Endodermal cell (in vitro differentiated cells): ENCODE data around the gene MMP3. TPM values are rescaled to one million over a fixed set of nuclear protein-coding genes. Genes with fewer than 3 reads are reported as not detected.

Source experiments
- DNase-seq: peaks from one replicate; pipeline ENCODE4 v3.0.0-alpha.2; 2017
- H3K27ac ChIP-seq: 2 replicates; pipeline ENCODE4 v1.5.1; 2013; ENCODE audit warnings: mild to moderate bottlenecking, low read depth, low read length, moderate library complexity
- H3K27me3 ChIP-seq: 2 replicates; pipeline ENCODE4 v1.6.1; 2013; ENCODE audit warnings: mild to moderate bottlenecking, low read length, moderate library complexity; ENCODE audit not compliant: insufficient read depth, control insufficient read depth, poor library complexity, severe bottlenecking
- H3K36me3 ChIP-seq: 2 replicates; pipeline ENCODE4 v1.7.0; 2013; ENCODE audit warnings: mild to moderate bottlenecking, low read length, moderate library complexity; ENCODE audit not compliant: control insufficient read depth, insufficient read depth
- H3K4me1 ChIP-seq: one replicate; pipeline ENCODE4 v1.7.0; 2013; ENCODE audit warnings: low read length; ENCODE audit not compliant: control insufficient read depth, insufficient read depth
- H3K4me3 ChIP-seq: 2 replicates; pipeline ENCODE4 v1.5.1; 2013; ENCODE audit warnings: mild to moderate bottlenecking, low read length, moderate library complexity
- H3K9ac ChIP-seq: 2 replicates; pipeline ENCODE4 v1.6.1; 2013; ENCODE audit warnings: mild to moderate bottlenecking, low read length, moderate library complexity; ENCODE audit not compliant: poor library complexity, severe bottlenecking; ENCODE audit errors: extremely low read depth
- H3K9me3 ChIP-seq: 2 replicates; pipeline ENCODE4 v1.6.1; 2013; ENCODE audit warnings: mild to moderate bottlenecking, low read length, moderate library complexity; ENCODE audit not compliant: control insufficient read depth
- H3K27ac Mint-ChIP-seq: 2 replicates; pipeline ENCODE4 v1.8.0; 2020; ENCODE audit warnings: mixed read lengths
- H3K27me3 Mint-ChIP-seq: 2 replicates; pipeline ENCODE4 v1.8.0; 2021; ENCODE audit warnings: mild to moderate bottlenecking, mixed read lengths; ENCODE audit not compliant: insufficient read depth
- H3K36me3 Mint-ChIP-seq: 2 replicates; pipeline ENCODE4 v1.8.0; 2020; ENCODE audit warnings: low read depth, mixed read lengths
- H3K4me1 Mint-ChIP-seq: 2 replicates; pipeline ENCODE4 v1.8.0; 2020; ENCODE audit warnings: mixed read lengths
- H3K4me3 Mint-ChIP-seq: 2 replicates; pipeline ENCODE4 v1.8.0; 2020; ENCODE audit warnings: mild to moderate bottlenecking, moderate library complexity, mixed read lengths
- H3K9me3 Mint-ChIP-seq: 2 replicates; pipeline ENCODE4 v1.8.0; 2020; ENCODE audit warnings: mild to moderate bottlenecking, mixed read lengths
- WGBS, 2 experiments: methylation state at CpG; one replicate each; pipeline versions ENCODE4 v1.1.5 to v1.1.7; 2013; ENCODE audit warnings: missing lambda C conversion rate in 2 of 2, mixed read lengths in 1 of 2; ENCODE audit not compliant: insufficient coverage in 1 of 2, insufficient read length in 1 of 2; 5-methylcytosine and 5-hydroxymethylcytosine counted together
- total RNA-seq, 2 donors: library from RNA; stranded (reverse); fragmentation: NEBNext Ultra II Directional in 1 of 2; extraction: Animal tissue kit (Norgen Biotek cat#: 25700) in 1 of 2; gene quantifications; 2 replicates in 1 of 2; 3 replicates in 1 of 2; pipeline ENCODE4 v1.2.1, GENCODE V29; 2021
- TF ChIP-seq, protein P1 (sequence below): fragments of 200-600 bp; sonication (generic); conservative IDR thresholded peaks from 2 replicates; pipeline ENCODE4 v1.5.0; 2021; ENCODE audit warnings: antibody characterized with exemption, mild to moderate bottlenecking

Gene MMP3
- total RNA-seq, 2 donors from 2014 or later: not detected

- no peaks in the 10 kb centered on the region for H3K4me1 Mint-ChIP-seq
- Histone ChIP-seq H3K9me3 (no peaks in the 10 kb centered on the region), H3K27me3 (no peaks in the 10 kb centered on the region), H3K4me3 (no peak overlapping the region), H3K27ac (no peak overlapping the region), H3K9ac (no peak overlapping the region), H3K4me1 (no peaks in the 10 kb centered on the region), H3K36me3 (no peaks in the 10 kb centered on the region)
- TF ChIP-seq, protein P1, sequence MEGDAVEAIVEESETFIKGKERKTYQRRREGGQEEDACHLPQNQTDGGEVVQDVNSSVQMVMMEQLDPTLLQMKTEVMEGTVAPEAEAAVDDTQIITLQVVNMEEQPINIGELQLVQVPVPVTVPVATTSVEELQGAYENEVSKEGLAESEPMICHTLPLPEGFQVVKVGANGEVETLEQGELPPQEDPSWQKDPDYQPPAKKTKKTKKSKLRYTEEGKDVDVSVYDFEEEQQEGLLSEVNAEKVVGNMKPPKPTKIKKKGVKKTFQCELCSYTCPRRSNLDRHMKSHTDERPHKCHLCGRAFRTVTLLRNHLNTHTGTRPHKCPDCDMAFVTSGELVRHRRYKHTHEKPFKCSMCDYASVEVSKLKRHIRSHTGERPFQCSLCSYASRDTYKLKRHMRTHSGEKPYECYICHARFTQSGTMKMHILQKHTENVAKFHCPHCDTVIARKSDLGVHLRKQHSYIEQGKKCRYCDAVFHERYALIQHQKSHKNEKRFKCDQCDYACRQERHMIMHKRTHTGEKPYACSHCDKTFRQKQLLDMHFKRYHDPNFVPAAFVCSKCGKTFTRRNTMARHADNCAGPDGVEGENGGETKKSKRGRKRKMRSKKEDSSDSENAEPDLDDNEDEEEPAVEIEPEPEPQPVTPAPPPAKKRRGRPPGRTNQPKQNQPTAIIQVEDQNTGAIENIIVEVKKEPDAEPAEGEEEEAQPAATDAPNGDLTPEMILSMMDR: no peak
- H3K27me3 Mint-ChIP-seq: no peaks in the 10 kb centered on the region
- no peak overlapping the region for H3K4me3 Mint-ChIP-seq
- WGBS, 2 experiments: 86% methylated on average over 1 of the region's 1 CpG; no CpG with 5 or more reads in 1 of the 2 experiments
- DNase-seq: no peak
- no peaks in the 10 kb centered on the region for H3K36me3 Mint-ChIP-seq
- H3K9me3 Mint-ChIP-seq: no peaks in the 10 kb centered on the region
- H3K27ac Mint-ChIP-seq: no peak overlapping the region
Measured at GRCh38 chr11:102864724-102865123, 21.3 kb upstream of the MMP3 start.

DNA sequence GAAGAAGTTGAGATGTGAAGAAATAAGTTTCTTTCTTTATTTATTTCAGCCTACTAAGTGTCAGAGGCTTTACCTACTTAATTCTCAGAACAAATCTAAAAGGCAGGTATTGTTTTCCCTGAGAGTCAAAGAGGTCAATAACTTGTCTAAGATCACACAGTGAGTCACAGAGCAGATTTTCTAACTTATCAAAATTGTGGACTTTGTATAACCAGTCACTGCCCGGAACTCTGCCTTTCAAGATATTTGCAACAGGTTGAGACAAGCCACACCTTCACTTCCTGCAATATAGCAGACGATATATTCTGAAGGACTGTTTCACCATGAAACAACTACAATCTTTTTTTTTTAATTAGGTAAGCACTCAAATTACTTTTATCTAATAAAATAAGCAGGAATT is 10.5 kb upstream of the MMP3 start:
- no peaks in the 10 kb centered on the region for H3K4me1 ChIP-seq
- H3K4me3 ChIP-seq: no peak overlapping the region
- Mint-ChIP-seq H3K36me3 (no peaks in the 10 kb centered on the region), H3K27me3 (no peaks in the 10 kb centered on the region), H3K9me3 (peaks cover 2% of the 10 kb centered on the region), H3K4me3 (no peak overlapping the region), H3K4me1 (no peaks in the 10 kb centered on the region), H3K27ac (no peak overlapping the region)
- H3K36me3 ChIP-seq: no peaks in the 10 kb centered on the region
- TF ChIP-seq, protein P1: no peak
- no peaks in the 10 kb centered on the region for H3K27me3 ChIP-seq
- no peaks in the 10 kb centered on the region for H3K9me3 ChIP-seq
- H3K9ac ChIP-seq: no peak overlapping the region
- no peak for DNase-seq
- 90 to 100% methylated on average over 2 of the region's 2 CpGs for WGBS, 2 experiments
- no peak overlapping the region for H3K27ac ChIP-seq

GRCh38 chr11:102853055-102853454 is 9.6 kb upstream of the MMP3 start:
- Histone ChIP-seq H3K9ac (no peak overlapping the region), H3K36me3 (no peaks in the 10 kb centered on the region), H3K4me1 (no peaks in the 10 kb centered on the region), H3K9me3 (no peaks in the 10 kb centered on the region), H3K4me3 (no peak overlapping the region), H3K27me3 (no peaks in the 10 kb centered on the region), H3K27ac (no peak overlapping the region)
- no peak overlapping the region for H3K4me3 Mint-ChIP-seq
- H3K27ac Mint-ChIP-seq: no peak overlapping the region
- no peaks in the 10 kb centered on the region for H3K36me3 Mint-ChIP-seq
- DNase-seq: no peak
- H3K9me3 Mint-ChIP-seq: peaks cover 2% of the 10 kb centered on the region
- no peaks in the 10 kb centered on the region for H3K27me3 Mint-ChIP-seq
- TF ChIP-seq, protein P1: no peak
- WGBS, 2 experiments: 98 to 100% methylated on average over 1 to 3 of the region's 3 CpGs
- no peaks in the 10 kb centered on the region for H3K4me1 Mint-ChIP-seq
